Astrocyte of the spinal cord (primary cell): Measurements from ENCODE around the gene CAPN13.

Experiments used
- DNase-seq: peaks from one replicate; pipeline ENCODE4 v3.0.0; 2011; ENCODE audit warnings: low read depth, low spot score
- H3K4me3 ChIP-seq: 2 replicates; pipeline ENCODE4 v1.5.1; 2011; ENCODE audit warnings: low read depth, mild to moderate bottlenecking, low read length, moderate library complexity
- in situ Hi-C: cut with HindIII; loops from 2 replicates; pipeline ENCODE4 v1.10.0; 2017; ENCODE audit warnings: low sequenced_read_pairs
- TF ChIP-seq, protein P1 (sequence below): IDR thresholded peaks from 2 replicates; pipeline ENCODE4 v1.5.1; 2012; ENCODE audit warnings: low read depth, mild to moderate bottlenecking, low read length, inconsistent platforms

CAPN13 gene

DNA sequence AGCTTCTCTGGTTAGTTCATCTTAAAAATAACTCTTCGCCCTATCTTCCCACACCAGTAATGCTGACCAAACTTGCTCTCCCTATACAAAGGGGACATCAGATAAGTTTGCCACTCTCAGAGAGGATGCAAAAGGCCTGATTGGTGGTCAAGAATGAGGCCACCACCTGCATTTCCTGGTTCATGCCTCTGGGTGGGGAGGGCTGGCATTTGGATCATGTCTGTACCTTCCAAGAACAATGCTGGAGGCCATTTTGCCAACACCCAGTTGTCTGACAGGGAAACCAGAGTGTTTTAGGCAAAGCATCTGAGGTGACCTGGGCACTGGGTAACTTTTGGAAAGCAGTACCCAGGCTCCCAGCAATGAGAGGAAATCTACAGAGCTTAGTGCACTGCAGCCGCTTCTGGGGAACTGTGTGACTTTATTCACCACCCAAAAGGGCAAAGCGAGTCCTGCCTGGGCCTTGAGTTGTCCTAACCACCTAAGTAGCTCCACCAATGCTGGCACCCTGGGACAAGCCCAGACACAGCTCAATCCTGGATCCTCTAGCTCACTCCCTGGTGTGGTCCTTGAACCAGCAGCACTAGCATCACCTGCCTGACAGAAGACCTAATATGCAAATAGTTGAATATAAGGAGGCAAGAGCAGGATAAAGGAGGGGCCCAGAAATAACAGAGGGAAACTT lies 35.1 kb downstream of the CAPN13 start:
- in situ Hi-C loops = no loop called here
- TF ChIP-seq, protein P1, sequence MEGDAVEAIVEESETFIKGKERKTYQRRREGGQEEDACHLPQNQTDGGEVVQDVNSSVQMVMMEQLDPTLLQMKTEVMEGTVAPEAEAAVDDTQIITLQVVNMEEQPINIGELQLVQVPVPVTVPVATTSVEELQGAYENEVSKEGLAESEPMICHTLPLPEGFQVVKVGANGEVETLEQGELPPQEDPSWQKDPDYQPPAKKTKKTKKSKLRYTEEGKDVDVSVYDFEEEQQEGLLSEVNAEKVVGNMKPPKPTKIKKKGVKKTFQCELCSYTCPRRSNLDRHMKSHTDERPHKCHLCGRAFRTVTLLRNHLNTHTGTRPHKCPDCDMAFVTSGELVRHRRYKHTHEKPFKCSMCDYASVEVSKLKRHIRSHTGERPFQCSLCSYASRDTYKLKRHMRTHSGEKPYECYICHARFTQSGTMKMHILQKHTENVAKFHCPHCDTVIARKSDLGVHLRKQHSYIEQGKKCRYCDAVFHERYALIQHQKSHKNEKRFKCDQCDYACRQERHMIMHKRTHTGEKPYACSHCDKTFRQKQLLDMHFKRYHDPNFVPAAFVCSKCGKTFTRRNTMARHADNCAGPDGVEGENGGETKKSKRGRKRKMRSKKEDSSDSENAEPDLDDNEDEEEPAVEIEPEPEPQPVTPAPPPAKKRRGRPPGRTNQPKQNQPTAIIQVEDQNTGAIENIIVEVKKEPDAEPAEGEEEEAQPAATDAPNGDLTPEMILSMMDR = no peak
- H3K4me3 ChIP-seq = no peak overlapping the region
- DNase-seq = no peak

DNA sequence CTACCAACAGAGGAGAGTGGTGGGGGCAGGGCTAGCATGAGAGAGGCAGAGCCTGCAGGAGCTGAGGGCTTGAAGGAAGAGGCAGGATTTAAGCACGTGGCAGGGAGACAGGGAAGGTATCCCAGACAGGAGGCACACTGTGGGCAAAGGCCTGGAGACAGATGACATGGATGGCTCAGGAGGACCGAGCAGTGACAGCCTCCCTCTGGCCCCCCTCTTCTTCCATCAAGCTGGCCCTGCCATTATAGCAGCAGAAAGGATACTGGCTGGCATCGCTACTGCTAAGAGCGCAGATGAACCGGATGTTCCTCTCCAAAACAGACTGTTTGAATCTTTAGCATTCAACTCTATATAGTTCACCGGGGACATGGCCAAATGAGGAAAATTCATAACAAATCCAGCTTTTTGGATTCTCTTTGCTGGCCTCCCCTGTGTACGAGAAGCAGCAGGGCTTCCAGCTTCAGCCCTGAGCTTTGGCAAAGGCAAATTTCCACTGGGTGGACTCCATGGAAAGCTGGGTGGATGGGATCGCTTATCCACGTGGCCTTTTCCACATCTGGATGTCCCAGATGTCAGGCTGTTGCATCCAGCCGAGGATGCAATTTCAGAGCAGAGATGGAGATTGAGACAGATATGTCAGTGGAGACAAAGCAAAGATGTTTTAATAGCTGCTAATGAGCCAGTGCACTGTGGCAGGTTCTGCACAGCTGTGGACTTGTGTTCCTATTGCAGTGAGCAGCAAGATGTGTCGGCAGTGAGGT lies 36.2 kb downstream of the CAPN13 start:
- no peak for DNase-seq
- TF ChIP-seq, protein P1 = no peak
- in situ Hi-C loops = no loop called here
- no peak overlapping the region for H3K4me3 ChIP-seq

DNA sequence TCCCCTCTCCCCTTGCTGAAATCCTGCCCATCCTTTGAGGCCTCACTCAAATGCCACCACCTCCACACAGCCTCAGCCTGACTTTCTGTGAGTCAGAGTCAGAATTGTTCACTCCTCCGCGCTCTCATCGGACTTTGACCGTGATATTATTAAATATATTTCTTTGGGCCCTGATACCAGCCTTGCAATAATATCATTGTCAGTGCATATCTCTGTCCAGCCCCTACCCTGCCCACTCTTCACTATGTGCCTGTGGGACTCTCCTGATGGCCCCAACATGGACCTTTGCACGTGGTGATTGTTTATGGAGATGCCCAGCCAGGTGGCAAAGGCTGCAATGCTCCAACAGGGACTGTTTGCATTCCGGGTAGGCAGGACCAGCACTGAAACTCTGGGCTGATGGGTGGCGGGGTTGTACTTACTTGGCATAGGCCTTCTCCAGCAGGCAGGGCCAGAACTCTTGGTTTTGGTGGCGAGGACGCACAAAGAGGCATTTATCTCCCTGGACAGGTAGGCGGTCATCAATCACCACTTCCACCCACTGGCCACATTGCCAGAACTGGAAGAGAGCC lies 37.3 kb downstream of the CAPN13 start:
- TF ChIP-seq, protein P1 = no peak
- in situ Hi-C loops = no loop called here
- H3K4me3 ChIP-seq = no peak overlapping the region
- no peak for DNase-seq

- H3K4me3 ChIP-seq = no peak overlapping the region
- no peak for DNase-seq
- in situ Hi-C loops = no loop called here
- TF ChIP-seq, protein P1 = no peak
Observed at GRCh38 chr2:30769481-30769780, 37.8 kb downstream of the CAPN13 start.

- no peak for DNase-seq
- TF ChIP-seq, protein P1 = no peak
- H3K4me3 ChIP-seq = no peak overlapping the region
- in situ Hi-C loops = no loop called here
Observed at GRCh38 chr2:30768708-30769480, 38.4 kb downstream of the CAPN13 start.

DNA sequence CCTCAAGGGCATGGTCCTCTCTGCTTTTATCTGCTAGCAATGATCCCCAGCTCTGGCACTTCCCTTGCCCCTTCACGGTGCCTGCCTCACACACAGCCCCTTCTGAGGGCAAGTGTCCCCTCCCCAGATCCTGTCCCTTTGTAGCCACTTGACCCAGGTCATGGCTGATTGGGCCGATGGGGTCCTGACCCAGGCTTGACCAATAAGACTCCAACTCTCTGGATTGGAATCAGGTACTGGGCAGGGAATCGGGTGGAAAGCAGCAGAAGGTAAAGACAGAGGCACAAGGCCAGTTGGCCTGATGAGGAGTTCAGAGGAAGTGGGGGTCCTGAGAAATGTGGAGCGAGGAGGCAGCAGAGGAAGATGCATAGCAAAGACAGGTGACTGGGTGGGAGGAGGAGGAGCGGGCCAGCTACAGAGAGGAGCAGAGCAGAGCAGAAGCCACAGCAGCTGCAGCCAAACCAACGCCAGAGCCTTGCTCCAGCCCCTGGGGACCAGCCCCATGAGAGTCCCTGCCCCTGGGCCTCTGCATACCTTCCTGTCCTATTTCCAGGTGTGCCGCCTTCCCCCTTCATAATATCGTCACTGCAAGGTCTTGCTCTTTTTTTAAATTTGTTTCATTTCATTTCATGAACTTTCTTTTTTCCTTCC lies 39.1 kb downstream of the CAPN13 start:
- no peak for DNase-seq
- in situ Hi-C loops = no loop called here
- TF ChIP-seq, protein P1 = no peak
- H3K4me3 ChIP-seq = no peak overlapping the region
